H1 (cell line): ENCODE data around the gene HOXC13.

ENCODE experiments used
- EP300 ChIP-seq, 2 experiments: IDR thresholded peaks; 1 replicate in 1 of 2; 2 replicates in 1 of 2; pipeline ENCODE4 v1.6.1; 2011 to 2012; ENCODE audit warnings: low read depth in 2 of 2, low read length in 2 of 2, mild to moderate bottlenecking in 2 of 2, borderline replicate concordance in 1 of 2, inconsistent platforms in 1 of 2, moderate library complexity in 1 of 2
- HDAC6 ChIP-seq: IDR thresholded peaks from one replicate; pipeline ENCODE4 v1.7.1; 2012; ENCODE audit warnings: low read depth, mild to moderate bottlenecking, inconsistent platforms, low read length, moderate library complexity
- KDM1A ChIP-seq: fragments of 200-600, 300-600 bp; sonication (generic); IDR thresholded peaks from 2 replicates; pipeline ENCODE4 v1.7.1; 2016; ENCODE audit warnings: mild to moderate bottlenecking, low read length, borderline replicate concordance
- RFX5 ChIP-seq: IDR thresholded peaks from 2 replicates; pipeline ENCODE4 v1.6.1; 2011; ENCODE audit warnings: low read depth, low read length, improper control_type of control experiment, borderline replicate concordance
- SIN3A ChIP-seq, 2 experiments: IDR thresholded peaks in 1 of 2; conservative IDR thresholded peaks in 1 of 2; 2 replicates each; pipeline ENCODE4 v1.6.1; 2011 to 2012; ENCODE audit warnings: low read length in 2 of 2, improper control_type of control experiment in 1 of 2, low read depth in 1 of 2, mild to moderate bottlenecking in 1 of 2
- SP4 ChIP-seq: IDR thresholded peaks from 2 replicates; pipeline ENCODE4 v1.6.1; 2012; ENCODE audit warnings: low read length, inconsistent platforms
- TBP ChIP-seq: IDR thresholded peaks from 2 replicates; pipeline ENCODE4 v1.6.1; 2011; ENCODE audit warnings: low read depth, low read length, improper control_type of control experiment
- TF ChIP-seq, protein P1 (sequence below), 3 experiments: IDR thresholded peaks; 1 replicate in 2 of 3; 2 replicates in 1 of 3; pipeline versions ENCODE4 v1.5.1 to v1.6.1; 2011; ENCODE audit warnings: low read length in 3 of 3, mild to moderate bottlenecking in 3 of 3, inconsistent platforms in 2 of 3, low read depth in 1 of 3, moderate library complexity in 1 of 3; ENCODE audit not compliant: insufficient read depth in 1 of 3; ENCODE audit errors: control extremely low read depth in 1 of 3
- TF ChIP-seq, protein P2 (sequence below): IDR thresholded peaks from 2 replicates; pipeline ENCODE4 v1.6.1; 2012; ENCODE audit warnings: inconsistent platforms

DNA sequence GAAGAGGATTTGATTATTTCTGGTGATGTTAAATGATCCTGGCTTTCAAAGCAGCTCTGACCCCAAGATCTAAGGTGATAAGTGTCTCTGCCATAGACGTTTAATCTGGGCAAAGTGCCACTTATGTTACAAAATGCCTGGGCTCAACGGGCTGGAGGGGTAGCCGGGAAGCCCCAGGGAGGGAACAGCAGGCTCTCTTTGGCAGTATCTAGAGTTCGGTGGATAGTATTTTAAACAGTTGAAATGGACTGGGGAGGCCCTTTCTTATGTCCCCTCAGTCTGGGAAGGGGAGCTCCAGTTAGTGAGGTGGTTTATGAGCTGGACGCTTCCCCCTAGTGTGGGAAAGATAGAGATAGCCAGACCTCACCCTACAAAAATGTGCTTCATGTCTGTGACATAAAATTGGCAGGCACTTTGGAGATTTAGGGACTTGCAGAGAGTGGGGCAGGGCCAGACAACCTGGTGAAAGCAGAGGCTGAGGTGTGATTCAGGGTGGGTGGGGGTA, 28.8 kb downstream of the HOXC13 start:
- TF ChIP-seq, protein P1, sequence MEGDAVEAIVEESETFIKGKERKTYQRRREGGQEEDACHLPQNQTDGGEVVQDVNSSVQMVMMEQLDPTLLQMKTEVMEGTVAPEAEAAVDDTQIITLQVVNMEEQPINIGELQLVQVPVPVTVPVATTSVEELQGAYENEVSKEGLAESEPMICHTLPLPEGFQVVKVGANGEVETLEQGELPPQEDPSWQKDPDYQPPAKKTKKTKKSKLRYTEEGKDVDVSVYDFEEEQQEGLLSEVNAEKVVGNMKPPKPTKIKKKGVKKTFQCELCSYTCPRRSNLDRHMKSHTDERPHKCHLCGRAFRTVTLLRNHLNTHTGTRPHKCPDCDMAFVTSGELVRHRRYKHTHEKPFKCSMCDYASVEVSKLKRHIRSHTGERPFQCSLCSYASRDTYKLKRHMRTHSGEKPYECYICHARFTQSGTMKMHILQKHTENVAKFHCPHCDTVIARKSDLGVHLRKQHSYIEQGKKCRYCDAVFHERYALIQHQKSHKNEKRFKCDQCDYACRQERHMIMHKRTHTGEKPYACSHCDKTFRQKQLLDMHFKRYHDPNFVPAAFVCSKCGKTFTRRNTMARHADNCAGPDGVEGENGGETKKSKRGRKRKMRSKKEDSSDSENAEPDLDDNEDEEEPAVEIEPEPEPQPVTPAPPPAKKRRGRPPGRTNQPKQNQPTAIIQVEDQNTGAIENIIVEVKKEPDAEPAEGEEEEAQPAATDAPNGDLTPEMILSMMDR (IDR thresholded peaks at IDR 0.05; ENCODE audit: control extremely low read depth in 1 of 3, insufficient read depth in 1 of 3, low read depth in 1 of 3, low read length in 3 of 3) = no peak
- no peak for TF ChIP-seq RFX5
- TF ChIP-seq HDAC6 = no peak
- TF ChIP-seq TBP = no peak
- no peak for TF ChIP-seq SP4
- TF ChIP-seq KDM1A = no peak
- TF ChIP-seq, protein P2, sequence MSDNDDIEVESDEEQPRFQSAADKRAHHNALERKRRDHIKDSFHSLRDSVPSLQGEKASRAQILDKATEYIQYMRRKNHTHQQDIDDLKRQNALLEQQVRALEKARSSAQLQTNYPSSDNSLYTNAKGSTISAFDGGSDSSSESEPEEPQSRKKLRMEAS = no peak
- no peak for TF ChIP-seq EP300 (IDR thresholded peaks at IDR 0.05; ENCODE audit: borderline replicate concordance in 1 of 2, low read depth in 2 of 2, low read length in 2 of 2)
- no peak for TF ChIP-seq SIN3A (conservative IDR thresholded peaks at IDR 0.05 in 1 of 2, IDR thresholded peaks at IDR 0.05 in 1 of 2; ENCODE audit: low read depth in 1 of 2, low read length in 2 of 2)
